Right lobe of liver (tissue), 4 donors: ENCODE data around the gene ABL2.

Source experiments
- CTCF ChIP-seq, 4 donors: fragments of 200-600 bp in 3 of 4; fragments of 450-650 bp in 1 of 4; IDR thresholded peaks; one replicate each; pipeline versions ENCODE4 v1.5.1 to v1.8.0; 2016 to 2022; ENCODE audit warnings: antibody characterized with exemption in 4 of 4, mild to moderate bottlenecking in 2 of 4
- POLR2A ChIP-seq: fragments of 450-650 bp; IDR thresholded peaks from one replicate; pipeline ENCODE4 v1.6.1; 2017; ENCODE audit warnings: antibody characterized with exemption, mild to moderate bottlenecking
- donor health status: DM: no; HTN: no; CAD: no.
- donor health status: DM: no; HTN: no; CAD: no.
- donor health status: DM: no; HTN: yes; CAD: no.

DNA sequence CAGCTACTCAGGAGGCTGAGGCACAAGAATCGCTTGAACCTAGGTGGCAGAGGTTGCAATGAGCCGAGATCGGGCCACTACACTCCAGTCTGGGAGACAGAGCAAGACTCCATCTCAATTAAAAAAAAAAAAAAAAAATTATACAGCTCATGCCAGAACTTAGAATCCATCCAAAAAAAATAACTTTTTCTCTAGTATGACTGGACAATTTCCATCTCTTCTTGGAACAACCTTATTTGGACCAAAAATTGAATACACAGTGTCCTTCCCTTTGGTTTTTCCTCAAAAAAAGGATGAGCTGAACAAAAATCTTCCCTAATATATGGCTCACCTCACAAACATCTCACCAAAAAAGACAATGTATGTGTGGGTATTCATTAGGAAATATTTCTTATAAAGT is 73.9 kb downstream of the ABL2 start:
- TF ChIP-seq CTCF (IDR thresholded peaks at IDR 0.05): no peak
- TF ChIP-seq POLR2A: no peak
